DND-41 (cell line): ENCODE measurements around the gene CFAP299.
A peak's percentile ranks its signal among the peaks of the same experiment; 100 is the strongest.

ENCODE experiments used
- ATAC-seq: fragments of 200-7000 bp; cut with Tn5 transposase; 3 replicates; pipeline ENCODE4 v1.9.1; 2021; ENCODE audit warnings: low read depth; ENCODE audit not compliant: insufficient read depth
- DNase-seq: peaks from one replicate; pipeline ENCODE4 v3.0.0-alpha.2; 2020
- H2AFZ ChIP-seq: 2 replicates; pipeline ENCODE4 v1.6.0; 2012; ENCODE audit warnings: low read depth, low read length
- H3K27ac ChIP-seq: 2 replicates; pipeline ENCODE4 v1.5.1; 2012; ENCODE audit warnings: low read length, inconsistent platforms
- H3K27me3 ChIP-seq: fragments of 200-600 bp; sonication (generic); 2 replicates; pipeline ENCODE4 v1.6.0; 2012; ENCODE audit warnings: low read length, mild to moderate bottlenecking, inconsistent platforms; ENCODE audit not compliant: insufficient read depth, poor library complexity
- H3K36me3 ChIP-seq: 2 replicates; pipeline ENCODE4 v1.5.1; 2012; ENCODE audit warnings: low read length, inconsistent platforms; ENCODE audit not compliant: insufficient read depth
- H3K4me1 ChIP-seq: 2 replicates; pipeline ENCODE4 v1.5.1; 2012; ENCODE audit warnings: mild to moderate bottlenecking, low read length; ENCODE audit not compliant: insufficient read depth
- H3K4me2 ChIP-seq: 2 replicates; pipeline ENCODE4 v1.6.0; 2012; ENCODE audit warnings: mild to moderate bottlenecking, moderate library complexity, low read length, inconsistent platforms; ENCODE audit not compliant: insufficient read depth
- H3K4me3 ChIP-seq, 2 experiments: fragments of 200-600 bp in 1 of 2; shearing (Covaris generic) in 1 of 2; 2 replicates each; pipeline ENCODE4 v1.5.1; 2012 to 2016; ENCODE audit warnings: inconsistent platforms in 2 of 2, low read length in 2 of 2, mild to moderate bottlenecking in 2 of 2, low read depth in 1 of 2, moderate library complexity in 1 of 2
- H3K79me2 ChIP-seq: 2 replicates; pipeline ENCODE4 v1.6.0; 2012; ENCODE audit warnings: low read length, inconsistent platforms; ENCODE audit not compliant: insufficient read depth
- H3K9ac ChIP-seq: 2 replicates; pipeline ENCODE4 v1.6.0; 2012; ENCODE audit warnings: low read depth, mild to moderate bottlenecking, inconsistent platforms, low read length, moderate library complexity
- H3K9me3 ChIP-seq: 2 replicates; pipeline ENCODE4 v1.5.1; 2012; ENCODE audit warnings: low read length, moderate library complexity, mild to moderate bottlenecking, inconsistent platforms; ENCODE audit not compliant: insufficient read depth, severe bottlenecking
- H4K20me1 ChIP-seq: 2 replicates; pipeline ENCODE4 v1.6.0; 2012; ENCODE audit warnings: low read length; ENCODE audit not compliant: insufficient read depth
- EZH2 ChIP-seq: IDR thresholded peaks from 3 replicates; pipeline ENCODE4 v1.6.1; 2012; ENCODE audit warnings: borderline replicate concordance, low read depth, mild to moderate bottlenecking, moderate library complexity, low read length, inconsistent platforms; ENCODE audit not compliant: severe bottlenecking
- TF ChIP-seq, protein P1 (sequence below): IDR thresholded peaks from 2 replicates; pipeline ENCODE4 v1.5.1; 2012; ENCODE audit warnings: borderline replicate concordance, low read length, moderate library complexity, mild to moderate bottlenecking; ENCODE audit not compliant: poor library complexity, severe bottlenecking; ENCODE audit errors: extremely low read depth

CFAP299 gene

GRCh38 chr4:80333121-80333520 is 2.4 kb upstream of the CFAP299 start:
- Histone ChIP-seq H4K20me1 (no peaks in the 10 kb centered on the region), H3K27ac (no peak overlapping the region), H3K4me1 (no peaks in the 10 kb centered on the region), H3K4me2 (no peak overlapping the region), H3K4me3 (no peak overlapping the region), H3K27me3 (peaks cover 2% of the 10 kb centered on the region), H3K36me3 (no peaks in the 10 kb centered on the region), H3K9ac (no peak overlapping the region), H2AFZ (no peak overlapping the region), H3K79me2 (no peaks in the 10 kb centered on the region), H3K9me3 (no peaks in the 10 kb centered on the region)
- no peak for TF ChIP-seq EZH2
- TF ChIP-seq, protein P1, sequence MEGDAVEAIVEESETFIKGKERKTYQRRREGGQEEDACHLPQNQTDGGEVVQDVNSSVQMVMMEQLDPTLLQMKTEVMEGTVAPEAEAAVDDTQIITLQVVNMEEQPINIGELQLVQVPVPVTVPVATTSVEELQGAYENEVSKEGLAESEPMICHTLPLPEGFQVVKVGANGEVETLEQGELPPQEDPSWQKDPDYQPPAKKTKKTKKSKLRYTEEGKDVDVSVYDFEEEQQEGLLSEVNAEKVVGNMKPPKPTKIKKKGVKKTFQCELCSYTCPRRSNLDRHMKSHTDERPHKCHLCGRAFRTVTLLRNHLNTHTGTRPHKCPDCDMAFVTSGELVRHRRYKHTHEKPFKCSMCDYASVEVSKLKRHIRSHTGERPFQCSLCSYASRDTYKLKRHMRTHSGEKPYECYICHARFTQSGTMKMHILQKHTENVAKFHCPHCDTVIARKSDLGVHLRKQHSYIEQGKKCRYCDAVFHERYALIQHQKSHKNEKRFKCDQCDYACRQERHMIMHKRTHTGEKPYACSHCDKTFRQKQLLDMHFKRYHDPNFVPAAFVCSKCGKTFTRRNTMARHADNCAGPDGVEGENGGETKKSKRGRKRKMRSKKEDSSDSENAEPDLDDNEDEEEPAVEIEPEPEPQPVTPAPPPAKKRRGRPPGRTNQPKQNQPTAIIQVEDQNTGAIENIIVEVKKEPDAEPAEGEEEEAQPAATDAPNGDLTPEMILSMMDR, result no peak
- no peak for DNase-seq
- no peak for ATAC-seq

- Histone ChIP-seq H3K4me3 (no peak overlapping the region), H3K9me3 (no peaks in the 10 kb centered on the region), H2AFZ (no peak overlapping the region), H3K79me2 (no peaks in the 10 kb centered on the region), H3K27ac (no peak overlapping the region), H3K4me2 (no peak overlapping the region), H3K36me3 (no peaks in the 10 kb centered on the region), H3K4me1 (no peaks in the 10 kb centered on the region), H3K27me3 (no peaks in the 10 kb centered on the region), H4K20me1 (no peaks in the 10 kb centered on the region), H3K9ac (no peak overlapping the region)
- ATAC-seq, result no peak
- DNase-seq, result no peak
- TF ChIP-seq, protein P1, result no peak
- TF ChIP-seq EZH2, result no peak
Measured at GRCh38 chr4:80334568-80334967, 962 bp upstream of the CFAP299 start.

GRCh38 chr4:80335226-80335553 is 340 bp upstream of the CFAP299 start:
- no peak for DNase-seq
- Histone ChIP-seq H3K4me2 (no peak overlapping the region), H3K4me3 (no peak overlapping the region), H3K9ac (no peak overlapping the region), H3K36me3 (no peaks in the 10 kb centered on the region), H3K79me2 (no peaks in the 10 kb centered on the region), H3K4me1 (no peaks in the 10 kb centered on the region), H3K9me3 (no peaks in the 10 kb centered on the region), H4K20me1 (no peaks in the 10 kb centered on the region), H3K27ac (no peak overlapping the region), H3K27me3 (no peaks in the 10 kb centered on the region), H2AFZ (no peak overlapping the region)
- ATAC-seq, result no peak
- no peak for TF ChIP-seq EZH2
- TF ChIP-seq, protein P1, result no peak

DNA sequence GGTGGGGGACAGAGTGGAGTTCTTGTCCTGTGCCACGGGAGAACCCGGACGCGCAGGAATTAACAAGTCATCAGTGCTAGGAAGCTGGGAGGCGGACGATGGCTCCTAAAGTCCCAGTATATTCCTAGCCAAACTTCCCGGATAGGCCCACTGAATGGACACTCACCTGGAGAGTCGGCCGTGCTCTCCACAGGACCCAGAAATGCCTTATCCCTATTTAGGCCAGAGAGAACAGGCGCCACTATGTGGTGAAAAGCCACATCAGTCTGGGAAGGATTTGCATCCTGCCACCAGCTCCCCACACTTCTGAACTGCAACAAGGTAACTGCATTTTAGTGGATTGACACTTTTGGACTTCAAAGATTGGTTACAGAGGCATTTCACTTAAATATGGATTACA is 1.1 kb downstream of the CFAP299 start:
- no peak for TF ChIP-seq EZH2
- TF ChIP-seq, protein P1, result peak; percentile 24
- no peak for DNase-seq
- no peak overlapping the region for H3K4me2 ChIP-seq

More for the DNA sequence above, 1.1 kb downstream of the CFAP299 start:
- no peak overlapping the region for H2AFZ ChIP-seq
- peaks cover 3% of the 10 kb centered on the region for H3K9me3 ChIP-seq
- no peak overlapping the region for H3K9ac ChIP-seq
- no peak overlapping the region for H3K4me3 ChIP-seq
- H3K27ac ChIP-seq, result no peak overlapping the region
- no peaks in the 10 kb centered on the region for H4K20me1 ChIP-seq
- no peaks in the 10 kb centered on the region for H3K27me3 ChIP-seq
- H3K36me3 ChIP-seq, result no peaks in the 10 kb centered on the region
- no peak for ATAC-seq
- no peaks in the 10 kb centered on the region for H3K4me1 ChIP-seq
- no peaks in the 10 kb centered on the region for H3K79me2 ChIP-seq
